AG04449 (cell line): ENCODE measurements around the gene CC2D2B.
"Not testable (repeated sequence)": the region's sequence is repeated elsewhere in the genome, so short reads cannot be mapped to it uniquely, and the experiment has no call there.

ENCODE experiments used
- CTCF ChIA-PET: fragments of 350-600 bp; formaldehyde crosslinking; extraction: SDS; loops from one replicate; lab custom pipeline; 2021; ENCODE audit warnings: antibody characterized with exemption; lab: Yijun Ruan, JAX
- POLR2A ChIA-PET: fragments of 400-600, 350-600 bp; formaldehyde crosslinking; extraction: SDS; loops from one replicate; lab custom pipeline; 2020; ENCODE audit warnings: antibody characterized with exemption, inconsistent platforms; lab: Yijun Ruan, JAX
- DNase-seq: peaks from one replicate; pipeline ENCODE4 v3.0.0-alpha.2; 2010; ENCODE audit warnings: low read depth, low spot score
- H3K4me3 ChIP-seq: 2 replicates; pipeline ENCODE4 v1.5.1; 2011; ENCODE audit warnings: low read depth, mild to moderate bottlenecking, control low read depth, low read length
- CTCF ChIP-seq: IDR thresholded peaks from one replicate; pipeline ENCODE4 v1.5.1; 2011; ENCODE audit warnings: mild to moderate bottlenecking, moderate library complexity, low read length, control low read depth, inconsistent platforms; ENCODE audit not compliant: insufficient read depth; ENCODE audit errors: missing control alignments

Gene CC2D2B

GRCh38 chr10:95906677-95907455, 909 bp upstream of the CC2D2B start:
- CTCF ChIA-PET: interaction anchor here (1.0 to 3.3 kb wide), 6 partner anchors 10 to 387 kb away, joined by 3 to 26 read pairs (median 6); partner anchors contain the start of gene TCTN3
- POLR2A ChIA-PET: interaction anchor here (1.0 to 1.2 kb wide), 2 partner anchors 213 to 224 kb away, joined by 4 read pairs; partner anchors contain the start of genes TCTN3 and ZNF518A
- H3K4me3 ChIP-seq: peak overlapping the region; percentile 88
- DNase-seq: no peak
- TF ChIP-seq CTCF: peak; percentile 8

DNA sequence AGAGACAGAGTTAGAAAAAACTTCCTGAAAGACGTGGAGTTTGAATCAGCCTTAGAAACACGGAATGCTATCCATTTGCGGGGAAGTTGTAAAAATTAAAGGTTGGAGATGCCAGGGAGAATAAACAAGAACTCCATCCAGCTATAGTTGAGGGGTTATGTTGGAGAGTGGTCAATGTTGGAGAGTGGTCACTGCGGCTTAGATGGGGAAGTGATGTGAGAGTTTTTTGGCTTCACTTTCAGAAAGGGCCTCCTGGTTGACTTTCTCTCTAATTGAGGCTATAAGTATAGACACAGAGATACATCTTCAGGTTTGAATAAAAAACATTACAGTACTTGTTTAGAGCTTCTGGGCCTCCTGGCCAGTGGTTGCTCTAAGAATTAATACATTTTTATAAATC, 675 bp downstream of the CC2D2B start:
- TF ChIP-seq CTCF: no peak
- H3K4me3 ChIP-seq: no peak overlapping the region
- ChIA-PET CTCF (interaction anchor here (1.7 to 3.3 kb wide), 2 partner anchors 25 to 215 kb away, joined by 6 to 26 read pairs; partner anchors contain the start of gene TCTN3), POLR2A (interaction anchor here (0.6 kb wide), 1 partner anchor 23 kb away, joined by 3 read pairs; no protein-coding TSS in a partner anchor)
- no peak for DNase-seq

GRCh38 chr10:95909561-95909960, 1.8 kb downstream of the CC2D2B start:
- DNase-seq: no peak
- no peak overlapping the region for H3K4me3 ChIP-seq
- CTCF ChIA-PET: interaction anchor here (3.3 kb wide), 1 partner anchor 216 kb away, joined by 26 read pairs; the partner anchor contains the start of gene TCTN3
- POLR2A ChIA-PET: no interaction called here
- no peak for TF ChIP-seq CTCF

DNA sequence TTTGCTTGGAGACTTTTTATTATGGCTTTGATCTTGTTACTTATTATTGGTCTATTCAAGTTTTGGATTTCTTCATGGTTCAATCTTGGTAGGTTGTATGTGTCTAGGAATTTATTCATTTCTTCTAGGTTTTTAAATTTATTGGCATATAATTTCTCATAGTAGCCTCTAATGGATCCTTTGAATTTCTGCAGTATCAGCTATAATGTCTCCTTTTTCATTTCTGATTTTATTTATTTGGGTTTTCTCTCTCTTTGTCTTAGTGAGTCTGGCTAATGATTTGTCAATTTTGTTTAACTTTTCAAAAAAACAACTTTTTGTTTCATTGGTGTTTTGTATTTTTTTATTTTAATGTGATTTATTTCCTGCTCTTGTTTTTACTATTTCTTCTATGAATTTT, 8.3 kb downstream of the CC2D2B start:
- H3K4me3 ChIP-seq, CTCF ChIA-PET, POLR2A ChIA-PET, DNase-seq: not testable (repeated sequence)

DNA sequence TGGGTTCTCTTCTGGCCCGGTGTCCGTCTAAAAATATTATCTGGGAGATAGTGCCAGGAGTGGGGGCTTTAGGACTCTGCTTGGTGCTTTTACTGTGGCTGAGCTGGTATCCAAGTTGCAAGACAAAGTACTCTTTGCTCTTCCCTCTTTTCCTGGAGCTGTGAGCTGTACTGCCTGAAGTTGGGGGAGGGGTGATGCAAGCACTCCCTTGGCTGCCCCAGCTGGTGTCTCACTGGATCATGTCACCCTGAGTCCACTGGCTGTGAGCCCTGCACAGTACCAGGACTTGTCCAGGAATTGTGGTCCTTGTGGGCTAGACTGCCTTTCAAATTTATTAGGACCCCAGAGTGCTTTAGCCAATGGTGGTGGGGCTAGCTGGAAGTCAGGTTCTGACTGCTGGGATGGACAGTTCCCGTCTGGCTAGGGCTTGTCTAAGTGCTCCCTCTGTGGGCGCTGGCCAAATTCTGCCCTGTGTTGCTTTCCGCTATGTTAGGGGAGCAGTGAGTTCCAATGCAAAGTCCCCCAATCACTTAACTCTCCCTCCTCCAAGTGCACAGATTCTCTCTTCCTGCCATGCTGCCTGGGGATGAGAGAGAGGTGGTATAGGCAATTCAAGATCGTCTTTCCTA, 13.1 kb downstream of the CC2D2B start:
- no peak for TF ChIP-seq CTCF
- DNase-seq: no peak
- ChIA-PET POLR2A (no interaction called here), CTCF (interaction anchor here (1.5 kb wide), 1 partner anchor 8 kb away, joined by 4 read pairs; no protein-coding TSS in a partner anchor)
- no peak overlapping the region for H3K4me3 ChIP-seq

DNA sequence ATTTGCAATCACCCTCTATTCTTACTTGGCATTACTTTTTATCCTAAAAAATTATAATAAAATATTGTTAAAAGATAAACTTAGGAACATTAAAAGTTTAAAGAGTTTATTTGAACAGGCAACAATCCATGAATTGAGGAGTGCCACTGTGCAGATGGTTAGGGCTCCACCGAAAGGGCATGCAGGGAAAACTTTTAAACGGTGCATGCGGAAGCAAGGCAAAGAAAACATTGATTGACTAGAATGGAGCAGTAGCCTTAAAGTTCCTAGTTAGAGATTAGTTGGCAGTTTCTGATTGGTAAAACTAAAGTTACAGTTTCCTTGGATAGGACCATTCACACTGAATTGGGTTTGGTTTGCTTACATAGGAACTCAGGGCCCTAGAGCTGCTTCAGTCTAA, 17.3 kb downstream of the CC2D2B start:
- POLR2A ChIA-PET: no interaction called here
- DNase-seq: no peak
- TF ChIP-seq CTCF: no peak
- CTCF ChIA-PET: interaction anchor here (1.2 kb wide), 1 partner anchor 18 kb away, joined by 3 read pairs; no protein-coding TSS in a partner anchor
- no peak overlapping the region for H3K4me3 ChIP-seq
